PC-3 (cell line): ENCODE measurements around the gene CAMTA1. TPM values are rescaled to one million over a fixed set of nuclear protein-coding genes. Genes with fewer than 3 reads are reported as not detected.

Experiments
- ATAC-seq: fragments of 200-7000 bp; cut with Tn5 transposase; 2 replicates; pipeline ENCODE4 v1.9.1; 2020; ENCODE audit warnings: mild to moderate bottlenecking, moderate library complexity
- BruUV-seq: library from RNA; stranded (reverse); fragments of 400-500 nt; replicated peaks from 2 replicates; lab custom pipeline; 2021; lab: Mats Ljungman, UMichigan
- CTCF ChIA-PET: fragments of 300-600 bp; sonication (Branson Sonifier 250); formaldehyde crosslinking; loops from one replicate; lab custom pipeline; 2022; ENCODE audit warnings: antibody characterized with exemption; lab: Charles Lee
- POLR2A ChIA-PET: fragments of 300-600 bp; sonication (Branson Sonifier 250); formaldehyde crosslinking; loops from one replicate; lab custom pipeline; 2022; ENCODE audit warnings: antibody characterized with exemption; ENCODE audit not compliant: unreplicated experiment; lab: Charles Lee
- DNase-seq: peaks from one replicate; pipeline ENCODE4 v3.0.0-alpha.2; 2015
- H2AFZ ChIP-seq: fragments of 300-600 bp; sonication (generic); 2 replicates; pipeline ENCODE4 v1.6.0; 2016; ENCODE audit warnings: antibody characterized with exemption, low read length
- H3F3A ChIP-seq: fragments of 300-600 bp; sonication (generic); one replicate; pipeline ENCODE4 v1.6.0; 2017; ENCODE audit warnings: antibody characterized with exemption, low read length, control low read depth, mild to moderate bottlenecking; ENCODE audit not compliant: unreplicated experiment
- H3K27ac ChIP-seq: fragments of 300-600 bp; sonication (generic); 2 replicates; pipeline ENCODE4 v1.5.1; 2016; ENCODE audit warnings: mild to moderate bottlenecking, low read length
- H3K27me3 ChIP-seq: fragments of 300-600 bp; sonication (generic); 2 replicates; pipeline ENCODE4 v1.6.1; 2016; ENCODE audit warnings: low read length, mixed read lengths
- H3K36me3 ChIP-seq: fragments of 300-600 bp; sonication (generic); 2 replicates; pipeline ENCODE4 v1.6.1; 2016; ENCODE audit warnings: low read depth, mixed run types, low read length, mixed read lengths
- H3K4me1 ChIP-seq: fragments of 300-600 bp; sonication (generic); 2 replicates; pipeline ENCODE4 v1.5.1; 2016; ENCODE audit warnings: low read length; ENCODE audit not compliant: insufficient read depth
- H3K4me2 ChIP-seq: fragments of 300-600 bp; sonication (generic); 2 replicates; pipeline ENCODE4 v1.6.0; 2016; ENCODE audit warnings: low read length
- H3K4me3 ChIP-seq: fragments of 300-600 bp; sonication (generic); 2 replicates; pipeline ENCODE4 v1.5.1; 2016; ENCODE audit warnings: mild to moderate bottlenecking, low read length, mixed read lengths
- H3K79me2 ChIP-seq: fragments of 300-600 bp; sonication (generic); 2 replicates; pipeline ENCODE4 v1.6.1; 2017; ENCODE audit warnings: low read length, mixed read lengths
- H3K9ac ChIP-seq: fragments of 300-600 bp; sonication (generic); 2 replicates; pipeline ENCODE4 v1.6.0; 2016; ENCODE audit warnings: mild to moderate bottlenecking, low read length
- H3K9me2 ChIP-seq: fragments of 300-600 bp; sonication (generic); replicated peaks from 2 replicates; pipeline ENCODE4 v1.6.1; 2016; ENCODE audit warnings: mixed run types, low read length, mixed read lengths
- H3K9me3 ChIP-seq: fragments of 300-600 bp; sonication (generic); 2 replicates; pipeline ENCODE4 v1.6.1; 2016; ENCODE audit warnings: low read length, mixed read lengths
- H4K20me1 ChIP-seq: fragments of 300-600 bp; sonication (generic); 2 replicates; pipeline ENCODE4 v1.6.1; 2016; ENCODE audit warnings: low read length, mixed read lengths
- CTCF ChIP-seq: fragments of 300-600 bp; sonication (generic); conservative IDR thresholded peaks from 2 replicates; pipeline ENCODE4 v1.5.1; 2017; ENCODE audit warnings: antibody characterized with exemption, low read depth, mild to moderate bottlenecking, low read length
- EZH2 ChIP-seq: fragments of 300-600 bp; sonication (generic); IDR thresholded peaks from one replicate; pipeline ENCODE4 v1.6.1; 2017; ENCODE audit warnings: antibody characterized with exemption, mild to moderate bottlenecking, low read length; ENCODE audit not compliant: unreplicated experiment
- EZH2phosphoT487 ChIP-seq: fragments of 300-600 bp; sonication (generic); IDR thresholded peaks from 2 replicates; pipeline ENCODE4 v1.6.1; 2018; ENCODE audit warnings: mild to moderate bottlenecking, antibody characterized with exemption, low read length, borderline replicate concordance
- intact Hi-C: fragments of 100-400 bp; cut with micrococcal nuclease; formaldehyde crosslinking; loops from 2 replicates; pipeline ENCODE4 v1.9.0; 2023
- total RNA-seq: library from RNA; depleted of rRNA; stranded (reverse); fragments of >200 nt; gene quantifications from 2 replicates; pipeline ENCODE4 v1.2.3, GENCODE V29; 2014

CAMTA1 gene
- total RNA-seq, 1 experiment from 2014 or later: 40.8 TPM

- intact Hi-C loops: no loop called here
- CTCF ChIA-PET: no interaction called here
- Histone ChIP-seq H3K9ac (no peak overlapping the region), H3K79me2 (no peaks in the 10 kb centered on the region), H3K4me3 (no peak overlapping the region), H2AFZ (no peak overlapping the region), H3K9me2 (no peaks in the 10 kb centered on the region), H3K27ac (no peak overlapping the region), H3K4me1 (peaks cover 2% of the 10 kb centered on the region; the same call in 1 of the 2 replicates), H3K36me3 (no peaks in the 10 kb centered on the region), H3K27me3 (peaks cover 38% of the 10 kb centered on the region), H3K9me3 (no peaks in the 10 kb centered on the region), H3K4me2 (no peak overlapping the region), H3F3A (no peaks in the 10 kb centered on the region), H4K20me1 (no peaks in the 10 kb centered on the region)
- BruUV-seq: no TSS peak
- POLR2A ChIA-PET: no interaction called here
- TF ChIP-seq EZH2 (no peak), EZH2phosphoT487 (no peak), CTCF (no peak)
- DNase-seq (no peak), ATAC-seq (no peak)
These were observed 211.1 kb downstream of the CAMTA1 start for GRCh38 chr1:6996371-6996770.

- ChIA-PET POLR2A (no interaction called here), CTCF (no interaction called here)
- intact Hi-C loops: no loop called here
- H3K9me2 ChIP-seq: no peaks in the 10 kb centered on the region
- no peaks in the 10 kb centered on the region for H3F3A ChIP-seq
- BruUV-seq: no TSS peak
- no peaks in the 10 kb centered on the region for H3K79me2 ChIP-seq
- no peak overlapping the region for H2AFZ ChIP-seq
- TF ChIP-seq CTCF: no peak
- TF ChIP-seq EZH2: no peak
- no peak for TF ChIP-seq EZH2phosphoT487
- H3K27me3 ChIP-seq: peaks cover 41% of the 10 kb centered on the region
- DNase-seq (no peak), ATAC-seq (no peak)
- no peaks in the 10 kb centered on the region for H3K4me1 ChIP-seq
- no peak overlapping the region for H3K27ac ChIP-seq
- no peak overlapping the region for H3K4me2 ChIP-seq
- no peak overlapping the region for H3K4me3 ChIP-seq
- H4K20me1 ChIP-seq: no peaks in the 10 kb centered on the region
- H3K36me3 ChIP-seq: no peaks in the 10 kb centered on the region
- H3K9ac ChIP-seq: no peak overlapping the region
- H3K9me3 ChIP-seq: no peaks in the 10 kb centered on the region
These were observed 211.6 kb downstream of the CAMTA1 start for GRCh38 chr1:6996866-6997265.

GRCh38 chr1:6998267-6998666 is 213.0 kb downstream of the CAMTA1 start:
- Histone ChIP-seq H3K4me1 (no peaks in the 10 kb centered on the region), H2AFZ (no peak overlapping the region), H3K9me2 (no peaks in the 10 kb centered on the region), H3F3A (no peaks in the 10 kb centered on the region), H3K9me3 (no peaks in the 10 kb centered on the region), H3K9ac (no peak overlapping the region), H4K20me1 (no peaks in the 10 kb centered on the region), H3K27me3 (peaks cover 47% of the 10 kb centered on the region), H3K27ac (no peak overlapping the region), H3K4me2 (no peak overlapping the region), H3K36me3 (no peaks in the 10 kb centered on the region), H3K4me3 (no peak overlapping the region), H3K79me2 (no peaks in the 10 kb centered on the region)
- ATAC-seq: peak; percentile 61
- BruUV-seq: no TSS peak
- peak; percentile 37 for DNase-seq
- CTCF ChIA-PET: no interaction called here
- intact Hi-C loops: no loop called here
- POLR2A ChIA-PET: no interaction called here
- no peak for TF ChIP-seq EZH2
- TF ChIP-seq EZH2phosphoT487: no peak
- TF ChIP-seq CTCF: peak; percentile 39
